Measurements from ENCODE around the gene ARMC9. TPM values are rescaled to one million over a fixed set of nuclear protein-coding genes. Genes with fewer than 3 reads are reported as not detected.

ARMC9 gene
- total and polyA plus RNA-seq, 7 donors = 1.4 to 18.4 (median 2.2) TPM

- H3K27ac ChIP-seq = peak overlapping the region; percentile 6
- WGBS, 3 donors = 48 to 58% (median 57%) methylated on average over 11 of the region's 11 CpGs
- no peaks in the 10 kb centered on the region for H3K36me3 ChIP-seq (ENCODE audit: insufficient read depth in 1 of 2, low read depth in 1 of 2)
- no peaks in the 10 kb centered on the region for H3K9me3 ChIP-seq
- ATAC-seq = no peak
- no peak for TF ChIP-seq CTCF (IDR thresholded peaks at IDR 0.05)
- H3K4me1 ChIP-seq = peaks cover 45% of the 10 kb centered on the region
- no peaks in the 10 kb centered on the region for H3K27me3 ChIP-seq (ENCODE audit: insufficient read depth in 3 of 3, low read length in 2 of 3)
- no peak overlapping the region for H3K4me3 ChIP-seq
- intact Hi-C loops (cut with DNase I) = no loop called here
- DNase-seq = no peak
These were observed 13.2 kb upstream of the ARMC9 start for GRCh38 chr2:231185050-231185725.

- intact Hi-C loops (cut with DNase I) = no loop called here
- no peak for DNase-seq
- ATAC-seq = no peak
- H3K36me3 ChIP-seq (ENCODE audit: insufficient read depth in 1 of 2, low read depth in 1 of 2) = no peaks in the 10 kb centered on the region
- no peaks in the 10 kb centered on the region for H3K9me3 ChIP-seq
- no peaks in the 10 kb centered on the region for H3K27me3 ChIP-seq (ENCODE audit: insufficient read depth in 3 of 3, low read length in 2 of 3)
- 45 to 70% (median 55%) methylated on average over 4 of the region's 4 CpGs for WGBS, 3 donors
- H3K4me1 ChIP-seq = peaks cover 41% of the 10 kb centered on the region
- TF ChIP-seq CTCF (IDR thresholded peaks at IDR 0.05) = no peak
- H3K27ac ChIP-seq = peak overlapping the region; percentile 6
- no peak overlapping the region for H3K4me3 ChIP-seq
These were observed 12.5 kb upstream of the ARMC9 start for GRCh38 chr2:231185886-231186285.

GRCh38 chr2:231186325-231186724 lies 12.1 kb upstream of the ARMC9 start:
- no peak overlapping the region for H3K27ac ChIP-seq
- TF ChIP-seq CTCF (IDR thresholded peaks at IDR 0.05) = no peak
- H3K4me3 ChIP-seq = no peak overlapping the region
- H3K9me3 ChIP-seq = no peaks in the 10 kb centered on the region
- intact Hi-C loops (cut with DNase I) = no loop called here
- no peaks in the 10 kb centered on the region for H3K27me3 ChIP-seq (ENCODE audit: insufficient read depth in 3 of 3, low read length in 2 of 3)
- H3K36me3 ChIP-seq (ENCODE audit: insufficient read depth in 1 of 2, low read depth in 1 of 2) = no peaks in the 10 kb centered on the region
- no peak for ATAC-seq
- WGBS, 3 donors = 88 to 99% (median 91%) methylated on average over 7 of the region's 7 CpGs
- H3K4me1 ChIP-seq = peaks cover 45% of the 10 kb centered on the region
- DNase-seq = no peak

- intact Hi-C loops (cut with DNase I) = no loop called here
- ATAC-seq (peak; percentile 44 to 79 (median 68)), DNase-seq (peak in 1 of 2 donors; percentile 75)
- H3K36me3 ChIP-seq (ENCODE audit: insufficient read depth in 1 of 2, low read depth in 1 of 2) = no peaks in the 10 kb centered on the region
- no peak overlapping the region for H3K4me3 ChIP-seq
- H3K4me1 ChIP-seq = peaks cover 34% of the 10 kb centered on the region
- TF ChIP-seq CTCF (IDR thresholded peaks at IDR 0.05) = no peak
- peak overlapping the region; percentile 85 for H3K27ac ChIP-seq
- no peaks in the 10 kb centered on the region for H3K27me3 ChIP-seq (ENCODE audit: insufficient read depth in 3 of 3, low read length in 2 of 3)
- 28 to 40% (median 37%) methylated on average over 18 of the region's 18 CpGs for WGBS, 3 donors
- no peaks in the 10 kb centered on the region for H3K9me3 ChIP-seq
These were observed 10.5 kb upstream of the ARMC9 start for GRCh38 chr2:231187736-231188505.

All from psoas muscle (tissue), 8 donors.